ENCODE data around the gene RHBDF2. TPM values are rescaled to one million over a fixed set of nuclear protein-coding genes. Genes with fewer than 3 reads are reported as not detected.
"Not testable (repeated sequence)": the region's sequence is repeated elsewhere in the genome, so short reads cannot be mapped to it uniquely, and the experiment has no call there.

Gene RHBDF2
- total RNA-seq, 1 donor from 2014 or later, result 189 TPM

DNA sequence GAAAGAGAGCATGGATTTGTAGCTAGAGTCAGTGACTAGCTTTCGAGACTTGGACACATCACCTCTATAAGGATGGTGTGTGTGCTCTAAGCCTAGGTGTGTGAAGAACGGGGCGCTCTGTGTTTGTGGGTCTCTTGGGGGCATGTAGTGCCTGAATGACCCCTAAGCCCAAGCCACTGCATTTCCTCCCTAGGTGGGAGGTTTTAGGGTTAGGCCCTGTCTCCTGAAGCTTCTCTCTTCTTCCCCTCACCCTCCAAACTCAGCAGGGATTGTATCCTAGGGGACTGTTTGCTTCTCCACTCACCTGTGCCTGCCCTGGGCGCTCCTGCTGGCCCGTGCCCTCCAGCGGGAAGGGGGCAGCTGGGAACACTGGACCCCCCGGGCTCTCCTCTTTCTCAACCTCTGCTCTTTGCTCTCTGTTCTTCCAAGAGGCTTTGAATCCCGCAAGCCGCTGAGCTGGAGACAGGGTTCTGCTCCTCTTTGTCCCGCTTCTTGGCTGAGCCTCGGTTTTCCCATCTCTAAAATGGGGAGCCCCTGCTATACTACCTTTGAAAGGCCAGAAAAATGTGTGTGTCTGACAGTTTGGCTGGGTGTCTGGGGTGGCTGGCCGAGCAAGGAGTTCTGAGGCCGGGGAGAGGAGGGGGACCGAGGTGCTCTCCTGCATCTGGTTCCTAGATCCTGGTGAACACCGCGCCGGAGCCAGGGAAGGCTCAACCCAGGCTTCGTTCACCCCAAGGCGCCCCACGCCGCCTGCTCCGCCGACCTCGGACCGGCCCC lies 35.5 kb upstream of the RHBDF2 start:
- CTCF ChIA-PET, result interaction anchor here (1.0 to 1.6 kb wide), 3 partner anchors 10 to 88 kb away, joined by 3 to 8 read pairs (median 5); no protein-coding TSS in a partner anchor
- DNase-seq (no peak), ATAC-seq (ENCODE audit: low read depth) (no peak)
- POLR2A ChIA-PET, result interaction anchor here (1.0 to 2.3 kb wide), 2 partner anchors 9 to 136 kb away, joined by 3 to 25 read pairs; no protein-coding TSS in a partner anchor
- Mint-ChIP-seq H3K4me1 (peaks cover 29% of the 10 kb centered on the region), H3K36me3 (ENCODE audit: low read depth) (peaks cover 3% of the 10 kb centered on the region), H3K4me3 (peak overlapping the region; percentile 59), H3K27ac (no peak overlapping the region), H3K27me3 (peaks cover 16% of the 10 kb centered on the region), H3K9me3 (no peaks in the 10 kb centered on the region)
- intact Hi-C loops (cut with micrococcal nuclease), result no loop called here
- TF ChIP-seq, protein P1, sequence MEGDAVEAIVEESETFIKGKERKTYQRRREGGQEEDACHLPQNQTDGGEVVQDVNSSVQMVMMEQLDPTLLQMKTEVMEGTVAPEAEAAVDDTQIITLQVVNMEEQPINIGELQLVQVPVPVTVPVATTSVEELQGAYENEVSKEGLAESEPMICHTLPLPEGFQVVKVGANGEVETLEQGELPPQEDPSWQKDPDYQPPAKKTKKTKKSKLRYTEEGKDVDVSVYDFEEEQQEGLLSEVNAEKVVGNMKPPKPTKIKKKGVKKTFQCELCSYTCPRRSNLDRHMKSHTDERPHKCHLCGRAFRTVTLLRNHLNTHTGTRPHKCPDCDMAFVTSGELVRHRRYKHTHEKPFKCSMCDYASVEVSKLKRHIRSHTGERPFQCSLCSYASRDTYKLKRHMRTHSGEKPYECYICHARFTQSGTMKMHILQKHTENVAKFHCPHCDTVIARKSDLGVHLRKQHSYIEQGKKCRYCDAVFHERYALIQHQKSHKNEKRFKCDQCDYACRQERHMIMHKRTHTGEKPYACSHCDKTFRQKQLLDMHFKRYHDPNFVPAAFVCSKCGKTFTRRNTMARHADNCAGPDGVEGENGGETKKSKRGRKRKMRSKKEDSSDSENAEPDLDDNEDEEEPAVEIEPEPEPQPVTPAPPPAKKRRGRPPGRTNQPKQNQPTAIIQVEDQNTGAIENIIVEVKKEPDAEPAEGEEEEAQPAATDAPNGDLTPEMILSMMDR (IDR thresholded peaks at IDR 0.05), result no peak

DNA sequence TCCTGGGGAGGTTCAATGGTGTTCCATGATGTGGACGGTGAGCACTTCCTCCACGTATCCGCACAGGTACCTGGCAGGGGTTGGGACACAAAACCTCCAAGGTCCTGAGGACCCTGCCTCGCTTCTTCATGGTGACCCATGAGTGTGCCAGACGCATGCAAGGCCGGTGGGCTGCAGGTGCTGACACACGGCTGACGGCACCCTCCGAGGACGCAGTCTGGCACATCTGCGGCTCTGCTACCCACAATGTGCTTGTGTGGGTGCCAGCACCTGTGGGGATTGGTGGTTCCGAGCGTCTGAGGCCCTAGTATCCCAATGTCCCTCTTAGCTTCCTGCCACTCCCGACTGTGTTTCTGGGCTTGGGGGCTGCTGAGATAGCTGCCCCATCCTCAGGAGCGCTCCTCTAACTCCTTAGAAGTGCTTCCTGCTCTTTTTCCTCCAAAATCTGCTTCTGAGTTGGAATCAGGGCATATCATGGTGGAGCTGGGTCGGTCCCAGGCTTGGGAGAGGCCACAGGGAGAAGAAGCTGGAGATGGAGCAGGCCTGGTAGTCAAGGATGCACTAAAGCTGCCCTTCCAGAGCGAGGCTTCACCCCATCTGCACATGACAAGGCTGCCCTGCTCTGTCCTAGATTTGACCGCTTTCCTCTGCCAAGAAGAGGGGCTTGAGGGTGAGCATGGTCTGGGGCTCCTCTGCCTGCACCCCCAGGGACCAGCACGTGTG lies 34.7 kb upstream of the RHBDF2 start:
- intact Hi-C loops (cut with micrococcal nuclease), result no loop called here
- Mint-ChIP-seq H3K4me3 (no peak overlapping the region), H3K27me3 (peaks cover 16% of the 10 kb centered on the region), H3K4me1 (peaks cover 33% of the 10 kb centered on the region), H3K36me3 (ENCODE audit: low read depth) (peaks cover 4% of the 10 kb centered on the region), H3K9me3 (no peaks in the 10 kb centered on the region), H3K27ac (no peak overlapping the region)
- TF ChIP-seq, protein P1 (IDR thresholded peaks at IDR 0.05), result no peak
- ChIA-PET POLR2A (interaction anchor here (0.8 to 2.3 kb wide), 3 partner anchors 8 to 136 kb away, joined by 3 to 25 read pairs (median 3); no protein-coding TSS in a partner anchor), CTCF (interaction anchor here (1.0 to 1.6 kb wide), 3 partner anchors 11 to 88 kb away, joined by 3 to 8 read pairs (median 5); no protein-coding TSS in a partner anchor)
- no peak for DNase-seq
- ATAC-seq (ENCODE audit: low read depth), result no peak

- CTCF ChIA-PET, result no interaction called here
- no peak overlapping the region for H3K27ac Mint-ChIP-seq
These were observed 33.9 kb upstream of the RHBDF2 start for GRCh38 chr17:76534831-76535732.

GRCh38 chr17:76533640-76534359 lies 32.6 kb upstream of the RHBDF2 start:
- H3K4me1 Mint-ChIP-seq, result peaks cover 39% of the 10 kb centered on the region
- POLR2A ChIA-PET, result interaction anchor here (0.7 kb wide), 1 partner anchor 23 kb away, joined by 4 read pairs; no protein-coding TSS in a partner anchor
- H3K27ac Mint-ChIP-seq; intact Hi-C loops (cut with micrococcal nuclease); H3K4me3 Mint-ChIP-seq; DNase-seq; ATAC-seq (ENCODE audit: low read depth); H3K36me3 Mint-ChIP-seq (ENCODE audit: low read depth); H3K9me3 Mint-ChIP-seq; H3K27me3 Mint-ChIP-seq: not testable (repeated sequence)
- CTCF ChIA-PET, result interaction anchor here (0.6 to 1.9 kb wide), 3 partner anchors 12 to 166 kb away, joined by 3 to 4 read pairs (median 4); no protein-coding TSS in a partner anchor

More at GRCh38 chr17:76534831-76535732, 33.9 kb upstream of the RHBDF2 start:
- Mint-ChIP-seq H3K4me1 (peaks cover 32% of the 10 kb centered on the region), H3K4me3 (no peak overlapping the region), H3K27me3 (peaks cover 16% of the 10 kb centered on the region), H3K36me3 (ENCODE audit: low read depth) (peaks cover 4% of the 10 kb centered on the region), H3K9me3 (no peaks in the 10 kb centered on the region)
- intact Hi-C loops (cut with micrococcal nuclease), result no loop called here
- POLR2A ChIA-PET, result interaction anchor here (0.8 kb wide), 1 partner anchor 22 kb away, joined by 3 read pairs; no protein-coding TSS in a partner anchor
- TF ChIP-seq, protein P1 (IDR thresholded peaks at IDR 0.05), result no peak
- DNase-seq (no peak), ATAC-seq (ENCODE audit: low read depth) (no peak)
